Middle frontal gyrus (tissue), 1 donor: Measurements from ENCODE around the gene CAPZB.

Source experiments
- DNase-seq: peaks from one replicate; pipeline ENCODE4 v3.0.0-alpha.2; 2015; ENCODE audit warnings: low spot score; ENCODE audit errors: extremely low spot score

CAPZB gene

GRCh38 chr1:19409477-19410341 lies 75.6 kb downstream of the CAPZB start:
- DNase-seq = no peak

- no peak for DNase-seq
These were observed 77.7 kb downstream of the CAPZB start for GRCh38 chr1:19407494-19408096.

GRCh38 chr1:19406680-19407079 lies 78.7 kb downstream of the CAPZB start:
- no peak for DNase-seq

GRCh38 chr1:19405761-19406487 lies 79.4 kb downstream of the CAPZB start:
- DNase-seq = no peak

- DNase-seq = no peak
These were observed 80.1 kb downstream of the CAPZB start for GRCh38 chr1:19405195-19405760.

GRCh38 chr1:19404748-19405147 lies 80.6 kb downstream of the CAPZB start:
- DNase-seq = no peak

GRCh38 chr1:19403256-19403655 lies 82.1 kb downstream of the CAPZB start:
- DNase-seq = no peak

GRCh38 chr1:19402031-19402813 lies 83.1 kb downstream of the CAPZB start:
- no peak for DNase-seq

GRCh38 chr1:19401535-19401889 lies 83.8 kb downstream of the CAPZB start:
- DNase-seq = no peak

- DNase-seq = no peak
These were observed 84.3 kb downstream of the CAPZB start for GRCh38 chr1:19400875-19401534.

- no peak for DNase-seq
These were observed 85.1 kb downstream of the CAPZB start for GRCh38 chr1:19400192-19400611.

GRCh38 chr1:19398309-19398760 lies 87.0 kb downstream of the CAPZB start:
- DNase-seq = no peak

- no peak for DNase-seq
These were observed 88.0 kb downstream of the CAPZB start for GRCh38 chr1:19397217-19397945.

GRCh38 chr1:19396280-19396679 lies 89.1 kb downstream of the CAPZB start:
- no peak for DNase-seq

GRCh38 chr1:19395678-19396192 lies 89.6 kb downstream of the CAPZB start:
- no peak for DNase-seq

- no peak for DNase-seq
These were observed 92.3 kb downstream of the CAPZB start for GRCh38 chr1:19393046-19393445.

GRCh38 chr1:19392221-19392620 lies 93.1 kb downstream of the CAPZB start:
- no peak for DNase-seq

- no peak for DNase-seq
These were observed 93.8 kb downstream of the CAPZB start for GRCh38 chr1:19391596-19391981.

GRCh38 chr1:19390901-19391595 lies 94.3 kb downstream of the CAPZB start:
- peak; percentile 58 for DNase-seq
